GOT3 (cell line): ENCODE measurements around the gene NECAB3.
A peak's percentile ranks its signal among the peaks of the same experiment; 100 is the strongest.

Experiments used
- DNase-seq: peaks from one replicate; lab custom pipeline; 2025; ENCODE audit warnings: mixed read lengths; lab: John Stamatoyannopoulos, UW

NECAB3 gene

GRCh38 chr20:33663161-33664084, 10.8 kb downstream of the NECAB3 start:
- peak; percentile 75 for DNase-seq

- no peak for DNase-seq
Observed at GRCh38 chr20:33662172-33662571, 12.1 kb downstream of the NECAB3 start, which contains the start of gene C20orf144. Gene C20orf144, plus strand, starts transcription at chr20:33662327. Its CDS starts 19 bp downstream, at chr20:33662346.

- no peak for DNase-seq
Observed at GRCh38 chr20:33660685-33661058, 13.6 kb downstream of the NECAB3 start.

- DNase-seq = no peak
Observed at GRCh38 chr20:33660035-33660684, 14.1 kb downstream of the NECAB3 start.

GRCh38 chr20:33659341-33660034, 14.7 kb downstream of the NECAB3 start:
- no peak for DNase-seq

- DNase-seq = no peak
Observed at GRCh38 chr20:33658929-33659328, 15.3 kb downstream of the NECAB3 start.

GRCh38 chr20:33658510-33658909, 15.7 kb downstream of the NECAB3 start:
- no peak for DNase-seq

- no peak for DNase-seq
Observed at GRCh38 chr20:33657704-33658095, 16.5 kb downstream of the NECAB3 start.

GRCh38 chr20:33656783-33657703, 17.2 kb downstream of the NECAB3 start:
- DNase-seq = no peak

- DNase-seq = no peak
Observed at GRCh38 chr20:33656010-33656782, 18.0 kb downstream of the NECAB3 start.

- no peak for DNase-seq
Observed at GRCh38 chr20:33655164-33655563, 19.1 kb downstream of the NECAB3 start.

GRCh38 chr20:33654680-33655161, 19.5 kb downstream of the NECAB3 start:
- DNase-seq = no peak

- no peak for DNase-seq
Observed at GRCh38 chr20:33653900-33654596, 20.2 kb downstream of the NECAB3 start.

GRCh38 chr20:33653218-33653899, 20.9 kb downstream of the NECAB3 start:
- no peak for DNase-seq

- DNase-seq = no peak
Observed at GRCh38 chr20:33651562-33652048, 22.6 kb downstream of the NECAB3 start.

GRCh38 chr20:33650753-33651561, 23.3 kb downstream of the NECAB3 start:
- DNase-seq = no peak

GRCh38 chr20:33650111-33650752, 24.0 kb downstream of the NECAB3 start:
- DNase-seq = no peak

- no peak for DNase-seq
Observed at GRCh38 chr20:33649201-33649681, 25.0 kb downstream of the NECAB3 start.
